ENCODE measurements around the gene MICAL2. TPM values are rescaled to one million over a fixed set of nuclear protein-coding genes. Genes with fewer than 3 reads are reported as not detected.

MICAL2 gene
- total and polyA plus RNA-seq, 2 of the 8 experiments (the other 6 are each of a cell fraction or from before 2014, with no cell fraction given): 1.3 to 4.1 TPM

DNA sequence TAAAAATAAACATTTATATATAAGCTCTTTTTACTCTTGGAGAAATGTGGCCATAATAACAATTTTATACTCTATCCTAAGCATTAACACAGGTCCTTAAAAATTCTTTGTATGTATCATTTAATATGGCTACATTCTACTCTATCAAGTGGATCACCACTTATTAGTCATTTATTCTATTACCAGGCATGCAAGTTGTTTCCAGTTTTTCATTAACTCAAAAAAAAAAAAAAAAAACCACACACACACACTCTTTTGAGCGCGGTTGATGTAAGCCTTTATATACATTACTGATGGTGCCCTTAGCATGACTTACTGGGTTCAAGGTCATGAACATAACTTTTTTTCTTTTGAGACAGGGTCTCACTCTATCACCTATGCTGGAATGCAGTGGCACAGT lies 47.1 kb upstream of the MICAL2 start:
- no peak overlapping the region for H3K4ac ChIP-seq (replicated peaks; ENCODE audit: insufficient read length, low read depth, low read length)
- H4K8ac ChIP-seq (ENCODE audit: extremely low read depth, insufficient read depth, low read length): no peak overlapping the region
- FAIRE-seq (no peak), DNase-seq (ENCODE audit: low read depth in 1 of 2, low spot score in 2 of 2) (no peak)
- H3K79me2 ChIP-seq (ENCODE audit: control insufficient read depth in 1 of 2, insufficient read depth in 2 of 2, low read length in 2 of 2): no peaks in the 10 kb centered on the region
- H2BK20ac ChIP-seq (ENCODE audit: low read length): no peak overlapping the region
- H4K5ac ChIP-seq (ENCODE audit: insufficient read length, low read depth, low read length): no peak overlapping the region
- ChIA-PET POLR2A (ENCODE audit: partially characterized antibody) (no interaction called here), CTCF (ENCODE audit: partially characterized antibody) (interaction anchor here (0.8 to 5.2 kb wide), 6 partner anchors 11 to 223 kb away, joined by 3 to 29 read pairs (median 8); no protein-coding TSS in a partner anchor)
- no peak overlapping the region for H3K14ac ChIP-seq (ENCODE audit: insufficient read length)
- 94% methylated on average over 2 of the region's 2 CpGs; no CpG with 5 or more reads in 1 of the 2 experiments for WGBS, 2 experiments (ENCODE audit: extremely low coverage in 1 of 2, insufficient coverage in 1 of 2, insufficient read length in 1 of 2, insufficient replicate concordance in 2 of 2, low coverage in 1 of 2, low lambda C conversion rate in 2 of 2, missing lambda C conversion rate in 1 of 2)
- no peaks in the 10 kb centered on the region for H3K36me3 ChIP-seq (ENCODE audit: control insufficient read depth in 2 of 4, insufficient read depth in 4 of 4, low read length in 3 of 4)
- H2AK5ac ChIP-seq (ENCODE audit: low read depth, low read length): no peak overlapping the region
- peaks cover 2 to 9% (median 6%) of the 10 kb centered on the region in 4 experiments; a peak in 4 of 7 replicates for H3K4me1 ChIP-seq (replicated peaks in 1 of 4; ENCODE audit: control insufficient read depth in 3 of 4, insufficient read depth in 4 of 4, low read length in 3 of 4)
- H2BK12ac ChIP-seq (ENCODE audit: low read depth, low read length): no peak overlapping the region
- H3K79me1 ChIP-seq (ENCODE audit: low read depth, low read length): no peaks in the 10 kb centered on the region
- no peaks in the 10 kb centered on the region for H3K23me2 ChIP-seq (ENCODE audit: low read depth, low read length)
- H4K20me1 ChIP-seq (replicated peaks in 1 of 2; ENCODE audit: control insufficient read depth in 1 of 2, insufficient read depth in 2 of 2, low read length in 2 of 2): no peaks in the 10 kb centered on the region
- H3K27me3 ChIP-seq (replicated peaks in 1 of 4; ENCODE audit: control insufficient read depth in 3 of 4, extremely low read depth in 1 of 4, insufficient read depth in 3 of 4, low read length in 3 of 4): peaks cover 0 to 2% (median under 1%) of the 10 kb centered on the region in 4 experiments; a peak in 1 of 7 replicates
- no peak overlapping the region for H2BK5ac ChIP-seq (ENCODE audit: low read depth, low read length)
- H3K4me2 ChIP-seq (ENCODE audit: insufficient read depth in 1 of 2, low read depth in 2 of 2, low read length in 2 of 2): no peak overlapping the region
- H3K9me3 ChIP-seq (ENCODE audit: insufficient read depth in 2 of 2, low read depth in 1 of 2, low read length in 1 of 2): no peaks in the 10 kb centered on the region
- no peak overlapping the region for H3K56ac ChIP-seq (replicated peaks; ENCODE audit: insufficient read length, low read depth, low read length)
- H2BK15ac ChIP-seq (ENCODE audit: low read length): no peak overlapping the region
- no peak overlapping the region for H2BK120ac ChIP-seq (replicated peaks; ENCODE audit: low read depth, low read length)
- no peak overlapping the region for H3K4me3 ChIP-seq (ENCODE audit: extremely low read depth in 1 of 4, insufficient read depth in 2 of 4, low read depth in 3 of 4, low read length in 4 of 4)
- no peak overlapping the region for H3K9ac ChIP-seq (replicated peaks in 1 of 4; ENCODE audit: extremely low read depth in 1 of 4, low read depth in 3 of 4, low read length in 3 of 4)
- H2AFZ ChIP-seq (ENCODE audit: low read length): no peak overlapping the region
- H3K27ac ChIP-seq (ENCODE audit: low read depth, low read length): no peak overlapping the region
- no peak overlapping the region for H4K91ac ChIP-seq (replicated peaks; ENCODE audit: insufficient read length, low read length)
- H3K18ac ChIP-seq (ENCODE audit: extremely low read depth, low read length): no peak overlapping the region
- no peak overlapping the region for H3K23ac ChIP-seq (ENCODE audit: insufficient read length)
- no peak for TF ChIP-seq TEAD4 (IDR thresholded peaks at IDR 0.05; ENCODE audit: low read depth, low read length)
- no peak for TF ChIP-seq CHD2 (IDR thresholded peaks at IDR 0.05; ENCODE audit: low read length)
- TF ChIP-seq HDAC2 (IDR thresholded peaks at IDR 0.05; ENCODE audit: borderline replicate concordance in 1 of 2, low read depth in 2 of 2, low read length in 2 of 2): no peak
- TF ChIP-seq NRF1 (IDR thresholded peaks at IDR 0.05; ENCODE audit: low read depth, low read length): no peak
- no peak for TF ChIP-seq CREB1 (IDR thresholded peaks at IDR 0.05)
- TF ChIP-seq, protein P1, sequence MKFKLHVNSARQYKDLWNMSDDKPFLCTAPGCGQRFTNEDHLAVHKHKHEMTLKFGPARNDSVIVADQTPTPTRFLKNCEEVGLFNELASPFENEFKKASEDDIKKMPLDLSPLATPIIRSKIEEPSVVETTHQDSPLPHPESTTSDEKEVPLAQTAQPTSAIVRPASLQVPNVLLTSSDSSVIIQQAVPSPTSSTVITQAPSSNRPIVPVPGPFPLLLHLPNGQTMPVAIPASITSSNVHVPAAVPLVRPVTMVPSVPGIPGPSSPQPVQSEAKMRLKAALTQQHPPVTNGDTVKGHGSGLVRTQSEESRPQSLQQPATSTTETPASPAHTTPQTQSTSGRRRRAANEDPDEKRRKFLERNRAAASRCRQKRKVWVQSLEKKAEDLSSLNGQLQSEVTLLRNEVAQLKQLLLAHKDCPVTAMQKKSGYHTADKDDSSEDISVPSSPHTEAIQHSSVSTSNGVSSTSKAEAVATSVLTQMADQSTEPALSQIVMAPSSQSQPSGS (IDR thresholded peaks at IDR 0.05; ENCODE audit: low read length): no peak
- TF ChIP-seq EGR1 (IDR thresholded peaks at IDR 0.05; ENCODE audit: borderline replicate concordance, low read depth, low read length): no peak
- no peak for TF ChIP-seq SUZ12 (IDR thresholded peaks at IDR 0.05; ENCODE audit: low read length)
- TF ChIP-seq JUN (IDR thresholded peaks at IDR 0.05; ENCODE audit: low read depth, low read length): no peak
- no peak for TF ChIP-seq CBX8 (IDR thresholded peaks at IDR 0.05; ENCODE audit: borderline replicate concordance, low read depth, low read length)
- no peak for TF ChIP-seq JUND (IDR thresholded peaks at IDR 0.05; ENCODE audit: low read length)
- TF ChIP-seq BRCA1 (IDR thresholded peaks at IDR 0.05; ENCODE audit: low read depth, low read length): no peak
- TF ChIP-seq BACH1 (IDR thresholded peaks at IDR 0.05; ENCODE audit: low read length): no peak
- no peak for TF ChIP-seq CEBPB (IDR thresholded peaks at IDR 0.05; ENCODE audit: low read depth, low read length)

Data from H1 (cell line).